ENCODE measurements around the gene SORCS1.

DNA sequence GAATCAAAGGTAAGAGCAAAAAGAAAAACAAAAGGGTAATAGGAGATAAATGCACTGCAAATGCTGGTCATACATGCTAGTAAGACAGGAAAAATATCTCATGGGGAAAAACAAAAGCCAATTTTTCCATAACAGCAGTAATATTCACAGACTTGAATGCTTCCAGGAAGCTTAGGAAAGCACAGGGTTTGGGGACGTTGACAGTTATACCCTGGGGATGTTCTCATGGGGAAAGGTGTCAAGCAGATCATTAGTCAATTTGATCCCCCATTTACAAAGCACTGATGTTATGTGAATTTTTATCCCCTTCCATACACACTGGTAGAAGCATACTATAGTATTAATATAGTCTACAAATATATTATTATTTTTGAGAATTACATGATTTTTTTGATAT lies 232.7 kb downstream of the SORCS1 start:
- TF ChIP-seq, protein P1, sequence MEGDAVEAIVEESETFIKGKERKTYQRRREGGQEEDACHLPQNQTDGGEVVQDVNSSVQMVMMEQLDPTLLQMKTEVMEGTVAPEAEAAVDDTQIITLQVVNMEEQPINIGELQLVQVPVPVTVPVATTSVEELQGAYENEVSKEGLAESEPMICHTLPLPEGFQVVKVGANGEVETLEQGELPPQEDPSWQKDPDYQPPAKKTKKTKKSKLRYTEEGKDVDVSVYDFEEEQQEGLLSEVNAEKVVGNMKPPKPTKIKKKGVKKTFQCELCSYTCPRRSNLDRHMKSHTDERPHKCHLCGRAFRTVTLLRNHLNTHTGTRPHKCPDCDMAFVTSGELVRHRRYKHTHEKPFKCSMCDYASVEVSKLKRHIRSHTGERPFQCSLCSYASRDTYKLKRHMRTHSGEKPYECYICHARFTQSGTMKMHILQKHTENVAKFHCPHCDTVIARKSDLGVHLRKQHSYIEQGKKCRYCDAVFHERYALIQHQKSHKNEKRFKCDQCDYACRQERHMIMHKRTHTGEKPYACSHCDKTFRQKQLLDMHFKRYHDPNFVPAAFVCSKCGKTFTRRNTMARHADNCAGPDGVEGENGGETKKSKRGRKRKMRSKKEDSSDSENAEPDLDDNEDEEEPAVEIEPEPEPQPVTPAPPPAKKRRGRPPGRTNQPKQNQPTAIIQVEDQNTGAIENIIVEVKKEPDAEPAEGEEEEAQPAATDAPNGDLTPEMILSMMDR (IDR thresholded peaks at IDR 0.05): no peak
- no peak for TF ChIP-seq POLR2A (IDR thresholded peaks at IDR 0.05)

All from right lobe of liver (tissue), 4 donors.